Lower lobe of right lung (tissue), 2 donors: Measurements from ENCODE around the gene PRIMPOL. TPM values are rescaled to one million over a fixed set of nuclear protein-coding genes. Genes with fewer than 3 reads are reported as not detected.
A peak's percentile ranks its signal among the peaks of the same experiment; 100 is the strongest.
"Not testable (repeated sequence)": the region's sequence is repeated elsewhere in the genome, so short reads cannot be mapped to it uniquely, and the experiment has no call there.

Source experiments
- ATAC-seq, 2 donors: fragments of 200-7000 bp; cut with Tn5 transposase; one replicate each; pipeline ENCODE4 v1.9.1; 2020 to 2022; ENCODE audit warnings: mild to moderate bottlenecking in 2 of 2, moderate library complexity in 2 of 2
- DNase-seq: peaks from one replicate; pipeline ENCODE4 v3.0.0-alpha.2; 2020
- H3K27ac ChIP-seq: fragments of 200-600 bp; one replicate; pipeline ENCODE4 v1.8.0; 2022
- H3K27me3 ChIP-seq: fragments of 200-600 bp; one replicate; pipeline ENCODE4 v1.8.0; 2022; ENCODE audit warnings: low read depth
- H3K36me3 ChIP-seq: fragments of 200-600 bp; one replicate; pipeline ENCODE4 v1.8.0; 2022; ENCODE audit warnings: mild to moderate bottlenecking
- H3K4me1 ChIP-seq: fragments of 200-600 bp; one replicate; pipeline ENCODE4 v1.8.0; 2022
- H3K4me3 ChIP-seq: fragments of 200-600 bp; one replicate; pipeline ENCODE4 v1.8.0; 2022; ENCODE audit warnings: mild to moderate bottlenecking
- H3K9me3 ChIP-seq: fragments of 200-600 bp; one replicate; pipeline ENCODE4 v1.8.0; 2022
- CTCF ChIP-seq: fragments of 200-600 bp; IDR thresholded peaks from one replicate; pipeline ENCODE4 v1.8.0; 2022; ENCODE audit warnings: antibody characterized with exemption, mild to moderate bottlenecking
- intact Hi-C: fragments of 100-400 bp; cut with DNase I; formaldehyde crosslinking; loops from one replicate; pipeline ENCODE4 v1.11.0; 2022
- total RNA-seq: library from RNA; stranded (reverse); fragmentation: NEBNext Ultra II Directional; extraction: Animal tissue kit (Norgen Biotek cat#: 25700); gene quantifications from one replicate; pipeline ENCODE4 v1.2.1, GENCODE V29; 2021
- donor health status: DM: no; HTN: yes; CAD: no; lungs with severe emphysema.

The PRIMPOL gene
- total RNA-seq, 1 donor from 2014 or later = 14.0 TPM

- H3K9me3 ChIP-seq = no peaks in the 10 kb centered on the region
- TF ChIP-seq CTCF = no peak
- H3K27me3 ChIP-seq = no peaks in the 10 kb centered on the region
- H3K27ac ChIP-seq = no peak overlapping the region
- H3K4me3 ChIP-seq = no peak overlapping the region
- DNase-seq (no peak), ATAC-seq (no peak)
- intact Hi-C loops = no loop called here
- H3K36me3 ChIP-seq = peaks cover 23% of the 10 kb centered on the region
- no peaks in the 10 kb centered on the region for H3K4me1 ChIP-seq
Observed at GRCh38 chr4:184657144-184657543, 7.6 kb downstream of the PRIMPOL start.

- H3K4me3 ChIP-seq, H3K4me1 ChIP-seq, ATAC-seq, H3K9me3 ChIP-seq, intact Hi-C loops, H3K27me3 ChIP-seq, DNase-seq, H3K27ac ChIP-seq: not testable (repeated sequence)
- peaks cover 23% of the 10 kb centered on the region for H3K36me3 ChIP-seq
Observed at GRCh38 chr4:184657820-184658219, 8.3 kb downstream of the PRIMPOL start.

GRCh38 chr4:184660978-184661377 lies 11.4 kb downstream of the PRIMPOL start:
- H3K27ac ChIP-seq = no peak overlapping the region
- peaks cover 27% of the 10 kb centered on the region for H3K36me3 ChIP-seq
- no peak for DNase-seq
- no peaks in the 10 kb centered on the region for H3K4me1 ChIP-seq
- TF ChIP-seq CTCF = no peak
- no peak overlapping the region for H3K4me3 ChIP-seq
- no peaks in the 10 kb centered on the region for H3K9me3 ChIP-seq
- ATAC-seq = no peak
- H3K27me3 ChIP-seq = no peaks in the 10 kb centered on the region
- intact Hi-C loops = no loop called here

- intact Hi-C loops = no loop called here
- ATAC-seq = no peak
- Histone ChIP-seq H3K4me3 (no peak overlapping the region), H3K36me3 (peaks cover 31% of the 10 kb centered on the region), H3K4me1 (no peaks in the 10 kb centered on the region), H3K27me3 (no peaks in the 10 kb centered on the region), H3K27ac (no peak overlapping the region), H3K9me3 (no peaks in the 10 kb centered on the region)
- TF ChIP-seq CTCF = no peak
- no peak for DNase-seq
Observed at GRCh38 chr4:184662236-184662635, 12.7 kb downstream of the PRIMPOL start.

GRCh38 chr4:184664445-184665210 lies 15.1 kb downstream of the PRIMPOL start:
- peak; percentile 56 to 68 for ATAC-seq
- Histone ChIP-seq H3K4me3 (no peak overlapping the region), H3K36me3 (peaks cover 39% of the 10 kb centered on the region), H3K27me3 (no peaks in the 10 kb centered on the region), H3K27ac (no peak overlapping the region), H3K9me3 (no peaks in the 10 kb centered on the region), H3K4me1 (peaks cover 8% of the 10 kb centered on the region)
- intact Hi-C loops = no loop called here
- no peak for DNase-seq
- TF ChIP-seq CTCF = no peak

GRCh38 chr4:184666670-184667069 lies 17.1 kb downstream of the PRIMPOL start:
- Histone ChIP-seq H3K36me3 (peaks cover 37% of the 10 kb centered on the region), H3K4me1 (peaks cover 8% of the 10 kb centered on the region), H3K27me3 (no peaks in the 10 kb centered on the region), H3K9me3 (no peaks in the 10 kb centered on the region), H3K4me3 (no peak overlapping the region), H3K27ac (no peak overlapping the region)
- no peak for ATAC-seq
- intact Hi-C loops = no loop called here
- DNase-seq = no peak
- TF ChIP-seq CTCF = no peak
